Small intestine (tissue), 7 donors: ENCODE measurements around the gene CCNY. TPM values are rescaled to one million over a fixed set of nuclear protein-coding genes. Genes with fewer than 3 reads are reported as not detected.

ENCODE experiments used
- DNase-seq, 2 donors: peaks; one replicate each; pipeline versions ENCODE4 v3.0.0 to v3.0.0-alpha.2; 2013
- FAIRE-seq: peaks from 2 replicates; lab custom pipeline; 2012; peaks lifted over from hg19 to GRCh38; lab: Jason Lieb, UNC
- H3K27ac ChIP-seq, 3 donors: one replicate each; pipeline ENCODE4 v1.5.1; 2013; ENCODE audit warnings: low read length in 2 of 3, mild to moderate bottlenecking in 2 of 3, control low read depth in 1 of 3, inconsistent platforms in 1 of 3, low read depth in 1 of 3, moderate library complexity in 1 of 3
- H3K27me3 ChIP-seq, 3 donors: one replicate each; pipeline ENCODE4 v1.6.1; 2013; ENCODE audit warnings: low read length in 3 of 3, inconsistent platforms in 1 of 3; ENCODE audit not compliant: control insufficient read depth in 3 of 3, insufficient read depth in 3 of 3
- H3K36me3 ChIP-seq, 3 donors: one replicate each; pipeline ENCODE4 v1.6.1; 2013; ENCODE audit warnings: low read length in 3 of 3, inconsistent platforms in 1 of 3, low read depth in 1 of 3, mild to moderate bottlenecking in 1 of 3, moderate library complexity in 1 of 3; ENCODE audit not compliant: control insufficient read depth in 3 of 3, insufficient read depth in 2 of 3
- H3K4me1 ChIP-seq, 3 donors: one replicate each; pipeline ENCODE4 v1.6.1; 2013; ENCODE audit warnings: low read length in 2 of 3, inconsistent platforms in 1 of 3, low read depth in 1 of 3, mild to moderate bottlenecking in 1 of 3, moderate library complexity in 1 of 3; ENCODE audit not compliant: control insufficient read depth in 3 of 3, insufficient read depth in 2 of 3
- H3K4me3 ChIP-seq, 3 donors: one replicate each; pipeline ENCODE4 v1.5.1; 2013; ENCODE audit warnings: low read length in 3 of 3, control low read depth in 1 of 3, inconsistent platforms in 1 of 3, low read depth in 1 of 3, mild to moderate bottlenecking in 1 of 3, moderate library complexity in 1 of 3
- H3K9me3 ChIP-seq, 2 donors: one replicate each; pipeline ENCODE4 v1.6.1; 2013; ENCODE audit warnings: low read depth in 1 of 2, low read length in 1 of 2; ENCODE audit not compliant: control insufficient read depth in 2 of 2, insufficient read depth in 1 of 2
- whole genome bisulfite sequencing, 3 donors: extraction: QIAGEN DNeasy Blood & Tissue Kit; methylation state at CpG; one replicate each; pipeline ENCODE4 v1.1.7; 2013; 5-methylcytosine and 5-hydroxymethylcytosine counted together
- polyA plus RNA-seq, 4 donors: library from polyadenylated mRNA; stranded (reverse) in 3 of 4; unstranded in 1 of 4; fragments of 200-250 nt in 3 of 4; fragments of 120-200 nt in 1 of 4; gene quantifications; one replicate each; pipeline versions ENCODE4 v1.2.1 to v1.2.3, GENCODE V29; 2013
- donor health status: healthy with polysubstance abuse.
- donor health status: control.
- donor health status: control.
- donor health status: Bipolar disorder and iron deficiency.
- donor health status: healthy.

The CCNY gene
- polyA plus RNA-seq, 4 donors: 26.7 to 50.2 (median 32.3) TPM

DNA sequence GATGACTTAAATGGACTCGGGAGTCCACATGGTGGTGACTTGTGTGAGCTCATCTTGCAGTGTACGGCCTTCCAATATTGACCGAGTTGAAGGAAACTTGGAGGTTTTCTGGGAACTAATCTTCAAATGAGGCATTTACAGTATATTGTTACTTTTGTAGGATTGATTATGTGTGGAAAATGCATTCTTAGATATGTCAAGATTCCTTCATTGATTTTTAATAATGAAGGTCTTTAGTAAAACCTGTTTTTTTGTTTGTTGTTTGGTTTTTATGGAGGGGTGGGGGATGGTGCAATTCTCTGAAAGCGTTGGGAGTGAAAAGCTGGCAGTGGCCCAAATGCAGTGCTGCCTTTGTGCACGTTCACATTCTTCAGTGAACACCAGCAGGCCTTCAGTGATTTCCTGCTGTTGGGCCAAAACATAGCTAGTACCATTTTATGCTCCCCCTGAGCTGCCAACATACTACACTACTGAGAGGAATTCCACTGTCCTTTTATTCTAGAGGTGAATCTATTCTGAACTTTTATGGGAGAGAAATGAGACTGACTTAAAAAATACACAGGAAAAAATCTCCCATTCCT lies 50.4 kb downstream of the CCNY start:
- Histone ChIP-seq H3K4me3 (no peak overlapping the region), H3K4me1 (peaks cover 0 to 7% (median 0%) of the 10 kb centered on the region in 3 donors), H3K27ac (peak overlapping the region in 1 of 3 donors; percentile 6), H3K27me3 (no peaks in the 10 kb centered on the region), H3K36me3 (no peaks in the 10 kb centered on the region), H3K9me3 (peaks cover 0 to 19% of the 10 kb centered on the region in 2 donors)
- 55 to 63% (median 58%) methylated on average over 5 of the region's 5 CpGs for WGBS, 3 donors
- FAIRE-seq: no peak
- DNase-seq: no peak

DNA sequence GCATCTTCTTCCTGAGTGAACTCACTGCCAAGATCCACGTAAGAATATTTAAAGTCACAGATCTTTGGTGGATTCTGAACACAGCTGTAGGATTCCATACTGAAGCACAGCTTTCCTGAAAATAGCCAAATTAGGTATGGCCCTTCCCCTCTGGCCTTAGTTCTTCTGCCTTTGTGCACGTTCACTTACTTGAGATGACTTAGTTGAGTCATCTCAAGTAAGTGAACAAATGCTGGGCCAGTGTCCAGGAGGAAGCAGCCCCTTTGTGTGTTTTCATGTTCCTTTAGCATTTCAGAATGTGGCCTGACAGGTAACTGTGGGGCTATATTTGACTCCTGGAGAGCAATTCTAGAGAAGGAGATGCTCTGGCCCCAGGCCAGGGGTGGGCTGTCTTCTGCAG lies 51.5 kb downstream of the CCNY start:
- Histone ChIP-seq H3K27ac (no peak overlapping the region), H3K4me1 (peaks cover 0 to 12% (median 0%) of the 10 kb centered on the region in 3 donors), H3K36me3 (no peaks in the 10 kb centered on the region), H3K27me3 (no peaks in the 10 kb centered on the region), H3K9me3 (peaks cover 0 to 20% of the 10 kb centered on the region in 2 donors), H3K4me3 (no peak overlapping the region)
- no peak for DNase-seq
- FAIRE-seq: no peak
- 69 to 94% (median 79%) methylated on average over 2 of the region's 2 CpGs for WGBS, 3 donors

DNA sequence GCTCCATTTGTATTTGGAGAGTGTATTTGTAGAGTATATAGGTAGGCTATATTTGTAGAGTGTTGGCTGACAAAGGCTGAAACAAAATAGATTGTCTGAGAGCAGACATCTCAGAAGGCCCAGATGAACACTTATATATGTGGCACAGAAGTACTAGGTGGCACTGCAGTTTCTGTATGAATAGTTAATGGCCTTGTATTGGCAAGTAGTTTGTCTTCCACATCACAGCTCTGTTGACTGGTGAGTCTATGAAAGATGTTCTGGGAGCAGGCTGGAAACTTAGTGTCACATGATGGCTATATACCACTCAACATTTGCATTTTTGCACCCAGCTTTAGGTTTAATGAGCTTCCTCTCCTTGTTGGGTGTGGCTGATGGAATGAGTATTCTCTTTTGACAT lies 51.9 kb downstream of the CCNY start:
- FAIRE-seq (no peak), DNase-seq (no peak)
- H3K36me3 ChIP-seq: no peaks in the 10 kb centered on the region
- H3K4me1 ChIP-seq: peaks cover 0 to 12% (median 0%) of the 10 kb centered on the region in 3 donors
- no peak overlapping the region for H3K27ac ChIP-seq
- peaks cover 0 to 20% of the 10 kb centered on the region in 2 donors for H3K9me3 ChIP-seq
- H3K27me3 ChIP-seq: no peaks in the 10 kb centered on the region
- H3K4me3 ChIP-seq: no peak overlapping the region

DNA sequence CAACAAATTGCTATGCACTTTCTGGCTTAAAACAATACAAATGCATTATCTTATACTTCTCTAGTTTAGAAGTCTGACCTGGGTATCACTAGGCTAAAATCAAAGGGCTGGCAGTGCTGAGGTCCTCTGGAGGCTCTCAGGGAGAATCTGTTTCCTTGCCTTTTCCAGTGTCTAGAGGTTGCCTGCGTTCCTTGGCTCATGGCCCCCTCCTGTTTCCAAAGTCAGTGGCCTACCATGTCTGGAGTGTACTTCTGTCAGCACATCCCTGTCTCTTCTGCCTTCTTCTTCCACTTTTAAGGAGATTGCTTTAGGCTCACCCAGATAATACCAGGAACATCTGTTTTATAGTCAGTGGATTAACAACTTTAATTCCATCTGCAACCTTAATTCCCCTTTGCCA lies 52.4 kb downstream of the CCNY start:
- FAIRE-seq: no peak
- Histone ChIP-seq H3K36me3 (no peaks in the 10 kb centered on the region), H3K27me3 (no peaks in the 10 kb centered on the region), H3K4me3 (no peak overlapping the region), H3K27ac (no peak overlapping the region), H3K4me1 (peaks cover 0 to 12% (median 0%) of the 10 kb centered on the region in 3 donors), H3K9me3 (peaks cover 0 to 20% of the 10 kb centered on the region in 2 donors)
- 94 to 100% (median 96%) methylated on average over 1 of the region's 1 CpG for WGBS, 3 donors
- DNase-seq: no peak

DNA sequence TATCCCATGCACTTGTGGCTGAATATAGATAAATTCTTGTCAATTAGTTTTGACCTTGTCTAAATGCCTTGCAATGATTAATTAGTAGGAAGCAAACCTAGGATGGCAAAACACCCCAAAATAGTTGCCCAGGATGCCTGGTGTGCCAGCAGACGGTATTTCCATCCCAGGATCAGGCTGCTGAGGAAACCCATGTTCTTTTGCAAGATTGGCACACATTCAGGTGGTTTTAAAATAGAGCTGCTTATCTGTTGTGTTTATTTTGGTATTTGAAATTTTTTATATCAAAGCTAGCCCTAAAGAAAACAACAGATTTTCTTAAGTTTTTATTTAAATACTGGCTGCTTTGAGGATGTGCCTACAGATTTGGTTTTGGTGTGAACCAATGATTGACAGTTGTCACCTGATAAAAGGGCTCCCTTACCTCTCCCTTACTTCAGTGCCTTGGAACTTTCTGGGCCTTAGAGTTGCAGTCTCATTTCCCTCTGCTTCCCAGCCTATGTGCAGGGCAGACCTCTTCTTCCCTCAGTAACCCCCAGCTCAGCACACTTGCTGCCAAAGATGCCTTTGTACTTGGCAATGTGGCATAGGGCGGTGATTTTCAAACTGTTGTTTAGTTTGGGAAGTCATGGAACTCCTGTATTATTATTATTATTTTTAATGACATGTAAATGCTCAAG lies 54.0 kb downstream of the CCNY start:
- peaks cover 0 to 15% (median 0%) of the 10 kb centered on the region in 3 donors for H3K4me1 ChIP-seq
- H3K4me3 ChIP-seq: no peak overlapping the region
- WGBS, 3 donors: 87 to 96% (median 90%) methylated on average over 2 of the region's 2 CpGs
- no peaks in the 10 kb centered on the region for H3K36me3 ChIP-seq
- peaks cover 0 to 20% of the 10 kb centered on the region in 2 donors for H3K9me3 ChIP-seq
- DNase-seq (no peak), FAIRE-seq (no peak)
- no peaks in the 10 kb centered on the region for H3K27me3 ChIP-seq
- H3K27ac ChIP-seq: no peak overlapping the region

DNA sequence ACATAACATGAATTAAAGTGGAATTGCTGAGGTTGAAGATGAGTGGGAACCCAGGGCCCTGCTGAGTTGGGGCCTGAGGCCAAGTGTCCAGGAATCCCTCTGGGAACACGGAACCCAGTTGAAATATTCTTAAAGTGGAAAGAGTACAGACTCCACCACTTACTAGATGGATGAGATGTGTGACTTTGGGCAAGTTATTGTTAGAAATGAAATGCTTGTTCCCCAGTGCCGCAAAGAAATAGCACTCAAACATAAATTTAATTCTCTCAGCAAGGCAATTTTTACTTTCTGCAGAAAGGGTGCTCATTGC lies 54.5 kb downstream of the CCNY start:
- no peak for FAIRE-seq
- Histone ChIP-seq H3K27ac (no peak overlapping the region), H3K4me1 (peaks cover 0 to 15% (median 1%) of the 10 kb centered on the region in 3 donors), H3K4me3 (no peak overlapping the region), H3K36me3 (no peaks in the 10 kb centered on the region), H3K27me3 (no peaks in the 10 kb centered on the region), H3K9me3 (peaks cover 0 to 20% of the 10 kb centered on the region in 2 donors)
- 95 to 100% (median 98%) methylated on average over 2 of the region's 2 CpGs for WGBS, 3 donors
- DNase-seq: no peak

DNA sequence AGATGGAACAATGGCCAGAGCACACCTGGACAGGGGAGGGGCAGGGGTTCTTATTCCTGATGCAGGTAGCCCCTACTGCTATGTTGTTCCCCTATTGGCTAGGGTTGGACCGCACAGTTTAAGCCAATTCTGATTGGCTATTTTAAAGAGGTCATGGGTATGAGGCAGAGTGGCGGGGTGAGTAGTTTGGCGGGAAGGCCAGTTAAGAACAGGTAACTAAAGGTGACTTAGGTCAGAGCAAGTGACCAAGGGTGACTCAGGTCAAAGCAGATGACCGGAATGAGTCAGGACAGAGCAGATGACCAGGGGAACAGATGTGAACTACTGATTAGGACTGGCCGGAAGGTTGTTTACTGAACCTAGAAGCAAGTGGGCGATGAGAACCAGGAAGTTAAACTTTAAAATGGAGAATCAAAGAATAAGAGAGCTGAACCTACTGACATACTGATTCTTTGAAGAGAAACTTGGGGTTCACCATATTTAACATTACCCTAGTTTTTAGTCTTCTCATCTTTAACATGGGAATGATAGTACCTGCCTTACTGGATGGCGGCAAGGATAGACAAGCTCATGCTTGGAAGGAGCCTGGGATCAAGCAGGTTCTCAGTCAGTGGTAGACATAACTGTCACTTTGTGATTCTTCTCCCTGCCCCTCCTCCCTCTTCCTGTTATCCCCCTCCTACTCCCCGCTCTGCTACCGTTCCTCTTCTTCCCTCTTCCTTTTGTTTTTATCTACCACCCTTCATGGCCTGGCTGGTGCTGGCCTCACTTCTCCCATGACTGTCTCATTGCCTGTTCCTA lies 55.0 kb downstream of the CCNY start:
- no peak overlapping the region for H3K27ac ChIP-seq
- H3K9me3 ChIP-seq: peaks cover 0 to 20% of the 10 kb centered on the region in 2 donors
- 90 to 93% (median 90%) methylated on average over 9 of the region's 9 CpGs for WGBS, 3 donors
- no peak overlapping the region for H3K4me3 ChIP-seq
- DNase-seq (no peak), FAIRE-seq (no peak)
- H3K4me1 ChIP-seq: peaks cover 0 to 11% (median 5%) of the 10 kb centered on the region in 3 donors
- H3K27me3 ChIP-seq: no peaks in the 10 kb centered on the region
- peaks cover 0 to 3% (median 0%) of the 10 kb centered on the region in 3 donors for H3K36me3 ChIP-seq

DNA sequence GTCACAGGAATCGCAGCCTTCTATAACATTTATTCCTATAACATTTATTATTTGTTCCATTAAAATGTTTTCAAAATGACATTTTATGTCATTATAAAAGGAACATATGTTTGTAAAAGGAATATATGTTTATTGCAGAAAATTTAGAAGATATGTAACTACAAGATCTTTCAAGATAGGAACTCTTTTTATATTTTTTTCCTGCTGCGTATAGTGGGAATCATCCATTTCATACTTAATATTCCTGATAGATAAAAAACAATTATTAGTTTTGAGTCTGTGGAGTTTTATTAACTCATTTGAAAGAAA lies 55.6 kb downstream of the CCNY start:
- no peak for FAIRE-seq
- H3K27ac ChIP-seq: no peak overlapping the region
- no peaks in the 10 kb centered on the region for H3K27me3 ChIP-seq
- peaks cover 0 to 9% (median 8%) of the 10 kb centered on the region in 3 donors for H3K4me1 ChIP-seq
- H3K9me3 ChIP-seq: peaks cover 0 to 20% of the 10 kb centered on the region in 2 donors
- WGBS, 3 donors: 95 to 98% (median 96%) methylated on average over 2 of the region's 2 CpGs
- H3K4me3 ChIP-seq: no peak overlapping the region
- H3K36me3 ChIP-seq: peaks cover 0 to 4% (median 0%) of the 10 kb centered on the region in 3 donors
- DNase-seq: no peak
